Gastroesophageal sphincter (tissue), 4 donors: ENCODE results near the gene CRHR2. TPM values are rescaled to one million over a fixed set of nuclear protein-coding genes. Genes with fewer than 3 reads are reported as not detected.

Experiments used
- ATAC-seq: fragments of 150-250 bp; one replicate; pipeline ENCODE4 v1.9.1; 2016; ENCODE audit warnings: mild to moderate bottlenecking, moderate library complexity
- H3K27ac ChIP-seq, 4 donors: fragments of 200-600 bp; sonication (generic) in 3 of 4; 1 replicate in 3 of 4; 2 replicates in 1 of 4; pipeline ENCODE4 v1.5.1; 2016 to 2019
- H3K27me3 ChIP-seq: fragments of 200-600 bp; sonication (generic); one replicate; pipeline ENCODE4 v1.5.1; 2019
- H3K36me3 ChIP-seq, 2 donors: fragments of 200-600 bp; sonication (generic); one replicate each; pipeline ENCODE4 v1.5.1; 2019; ENCODE audit warnings: control low read depth in 1 of 2
- H3K4me1 ChIP-seq, 3 donors: fragments of 200-600 bp; sonication (generic); 1 replicate in 2 of 3; 2 replicates in 1 of 3; pipeline ENCODE4 v1.5.1; 2016 to 2019; ENCODE audit warnings: control low read depth in 2 of 3
- H3K4me3 ChIP-seq, 2 donors: fragments of 200-600 bp; sonication (generic); one replicate each; pipeline ENCODE4 v1.5.1; 2019; ENCODE audit warnings: mild to moderate bottlenecking in 1 of 2, moderate library complexity in 1 of 2
- H3K9me3 ChIP-seq, 3 donors: fragments of 200-600 bp; sonication (generic); one replicate each; pipeline ENCODE4 v1.5.1; 2017 to 2019; ENCODE audit warnings: control low read depth in 2 of 3
- EP300 ChIP-seq: sonication (generic); formaldehyde crosslinking; IDR thresholded peaks from one replicate; pipeline ENCODE4 v1.6.1; 2017; ENCODE audit warnings: antibody characterized with exemption, mild to moderate bottlenecking
- POLR2A ChIP-seq, 2 donors: fragments of 450-650 bp; IDR thresholded peaks; one replicate each; pipeline ENCODE4 v1.6.1; 2017; ENCODE audit warnings: antibody characterized with exemption in 2 of 2, mild to moderate bottlenecking in 2 of 2, moderate library complexity in 1 of 2
- POLR2AphosphoS5 ChIP-seq: sonication (generic); formaldehyde crosslinking; IDR thresholded peaks from one replicate; pipeline ENCODE4 v1.6.1; 2017; ENCODE audit warnings: antibody characterized with exemption
- WGBS, 2 donors: methylation state at CpG; one replicate each; pipeline ENCODE4 v1.1.5; 2018; ENCODE audit warnings: low coverage in 1 of 2; 5-methylcytosine and 5-hydroxymethylcytosine counted together
- total RNA-seq, 4 donors: library from RNA; depleted of rRNA; stranded (reverse); fragments of >200 nt; gene quantifications; one replicate each; pipeline ENCODE4 v1.1.0, GENCODE V29; 2016
- TF ChIP-seq, protein P1 (sequence below), 4 experiments: fragments of 200-600 bp in 2 of 4; fragments of 450-650 bp in 2 of 4; sonication (generic) in 1 of 4; IDR thresholded peaks; one replicate each; pipeline ENCODE4 v1.5.1; 2017 to 2019; ENCODE audit warnings: antibody characterized with exemption in 4 of 4, mild to moderate bottlenecking in 2 of 4, moderate library complexity in 2 of 4

Gene CRHR2
- total RNA-seq, 4 donors from 2014 or later: 0.15 to 0.77 (median 0.47) TPM; not detected in 1

DNA sequence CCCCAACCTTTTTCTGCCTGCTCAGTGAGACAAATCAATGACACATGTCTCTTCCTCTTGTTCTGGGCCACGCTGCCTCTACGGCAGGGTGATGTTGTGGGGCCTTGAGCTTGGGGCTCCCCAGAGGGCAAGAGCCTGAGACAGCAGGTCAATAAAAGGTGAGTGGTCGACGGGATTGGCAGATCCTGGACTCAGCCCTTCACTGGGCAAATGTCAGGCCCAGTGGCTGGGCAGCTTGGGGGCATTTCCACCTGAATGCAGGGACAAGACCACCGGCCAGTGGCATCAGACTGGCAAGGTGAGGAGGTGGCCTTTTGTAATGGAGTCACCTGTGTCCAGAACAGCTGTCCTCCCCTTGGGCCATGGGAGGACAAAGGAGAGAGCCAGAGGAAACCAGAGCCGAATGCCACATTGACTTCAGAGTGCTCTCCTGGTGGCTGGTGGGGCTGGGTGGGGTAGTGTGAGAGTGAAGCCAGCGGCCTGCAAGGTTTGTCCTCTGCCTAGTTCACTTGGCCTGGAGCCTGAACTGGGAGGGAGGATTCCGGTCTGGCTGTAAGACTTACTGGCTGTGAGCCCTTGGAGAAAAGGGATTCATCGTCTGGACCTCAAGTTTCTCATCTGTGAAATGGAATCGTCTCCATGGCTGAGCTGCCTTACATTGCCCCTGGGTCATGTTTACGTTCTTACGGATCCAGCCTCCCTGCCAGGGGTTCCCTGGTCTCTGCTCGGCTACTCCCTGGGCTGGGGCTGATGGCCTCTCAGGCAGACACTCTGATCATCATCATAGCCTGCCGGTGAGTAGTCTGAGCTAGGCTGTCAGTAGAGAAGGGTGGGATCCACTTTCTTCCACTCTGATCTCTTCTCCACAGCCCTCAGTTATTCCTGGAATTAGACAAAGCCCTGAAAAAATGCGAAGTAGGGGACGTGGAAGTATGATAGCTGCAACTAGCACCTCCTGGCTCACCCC is 25.4 kb upstream of the CRHR2 start:
- Histone ChIP-seq H3K4me1 (peaks cover 0 to 20% (median 6%) of the 10 kb centered on the region in 3 donors), H3K27ac (peak overlapping the region in 2 of 4 donors; percentile 63), H3K9me3 (no peaks in the 10 kb centered on the region), H3K27me3 (no peaks in the 10 kb centered on the region), H3K36me3 (no peaks in the 10 kb centered on the region), H3K4me3 (no peak overlapping the region)
- no peak for TF ChIP-seq POLR2AphosphoS5
- TF ChIP-seq POLR2A (IDR thresholded peaks at IDR 0.05): no peak
- TF ChIP-seq, protein P1, sequence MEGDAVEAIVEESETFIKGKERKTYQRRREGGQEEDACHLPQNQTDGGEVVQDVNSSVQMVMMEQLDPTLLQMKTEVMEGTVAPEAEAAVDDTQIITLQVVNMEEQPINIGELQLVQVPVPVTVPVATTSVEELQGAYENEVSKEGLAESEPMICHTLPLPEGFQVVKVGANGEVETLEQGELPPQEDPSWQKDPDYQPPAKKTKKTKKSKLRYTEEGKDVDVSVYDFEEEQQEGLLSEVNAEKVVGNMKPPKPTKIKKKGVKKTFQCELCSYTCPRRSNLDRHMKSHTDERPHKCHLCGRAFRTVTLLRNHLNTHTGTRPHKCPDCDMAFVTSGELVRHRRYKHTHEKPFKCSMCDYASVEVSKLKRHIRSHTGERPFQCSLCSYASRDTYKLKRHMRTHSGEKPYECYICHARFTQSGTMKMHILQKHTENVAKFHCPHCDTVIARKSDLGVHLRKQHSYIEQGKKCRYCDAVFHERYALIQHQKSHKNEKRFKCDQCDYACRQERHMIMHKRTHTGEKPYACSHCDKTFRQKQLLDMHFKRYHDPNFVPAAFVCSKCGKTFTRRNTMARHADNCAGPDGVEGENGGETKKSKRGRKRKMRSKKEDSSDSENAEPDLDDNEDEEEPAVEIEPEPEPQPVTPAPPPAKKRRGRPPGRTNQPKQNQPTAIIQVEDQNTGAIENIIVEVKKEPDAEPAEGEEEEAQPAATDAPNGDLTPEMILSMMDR (IDR thresholded peaks at IDR 0.05): no peak
- no peak for TF ChIP-seq EP300
- 57 to 90% methylated on average over 2 to 9 of the region's 16 CpGs for WGBS, 2 donors
- peak; percentile 46 for ATAC-seq

DNA sequence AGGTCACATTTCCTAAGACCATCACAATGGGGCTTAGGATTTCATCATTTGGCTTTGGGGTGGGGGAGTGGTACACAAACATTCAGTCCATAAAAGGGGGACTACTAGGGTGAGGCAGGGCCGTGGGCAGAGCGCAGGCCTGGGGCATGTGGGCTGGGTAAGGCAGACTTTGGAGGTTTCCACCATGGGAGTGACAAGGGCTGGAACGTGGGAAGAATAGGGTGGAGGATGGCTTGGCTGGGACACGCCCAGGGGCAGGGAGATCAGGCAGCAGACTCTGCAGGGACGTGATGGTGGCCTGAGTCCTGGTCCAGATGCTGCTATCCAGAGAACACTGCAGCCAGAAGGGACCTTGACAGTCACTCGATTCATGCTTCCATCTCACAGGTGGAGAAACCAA is 24.7 kb upstream of the CRHR2 start:
- no peak for TF ChIP-seq POLR2AphosphoS5
- no peak for ATAC-seq
- H3K27me3 ChIP-seq: no peaks in the 10 kb centered on the region
- 56 to 78% methylated on average over 4 to 6 of the region's 6 CpGs for WGBS, 2 donors
- no peaks in the 10 kb centered on the region for H3K36me3 ChIP-seq
- H3K27ac ChIP-seq: peak overlapping the region in 2 of 4 donors; percentile 63
- no peaks in the 10 kb centered on the region for H3K9me3 ChIP-seq
- H3K4me3 ChIP-seq: no peak overlapping the region
- peaks cover 0 to 20% (median 6%) of the 10 kb centered on the region in 3 donors for H3K4me1 ChIP-seq

DNA sequence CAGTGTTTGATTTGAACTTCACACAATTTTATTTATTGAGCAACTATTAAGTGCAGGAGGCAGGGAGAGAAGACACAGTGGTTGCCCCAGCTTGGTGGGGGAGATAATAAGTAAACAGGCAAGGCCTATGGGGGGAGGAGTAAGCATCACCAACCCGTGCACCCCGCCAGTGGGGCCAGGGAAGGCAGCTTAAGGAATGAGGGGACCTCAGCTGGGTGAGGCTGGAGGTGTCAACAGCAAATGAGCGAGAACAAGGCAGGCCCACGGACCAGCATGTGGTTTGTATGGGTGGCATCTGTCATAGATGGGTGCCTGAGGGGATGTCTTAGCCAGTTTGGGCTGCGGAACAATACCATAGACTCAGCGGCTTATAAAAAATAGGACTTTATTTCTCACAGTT is 24.1 kb upstream of the CRHR2 start:
- no peak for ATAC-seq
- no peaks in the 10 kb centered on the region for H3K36me3 ChIP-seq
- H3K4me3 ChIP-seq: no peak overlapping the region
- 90 to 92% methylated on average over 4 to 6 of the region's 6 CpGs for WGBS, 2 donors
- TF ChIP-seq EP300 (no peak), POLR2AphosphoS5 (no peak), POLR2A (IDR thresholded peaks at IDR 0.05) (no peak)
- TF ChIP-seq, protein P1 (IDR thresholded peaks at IDR 0.05): no peak
- peaks cover 0 to 20% (median 6%) of the 10 kb centered on the region in 3 donors for H3K4me1 ChIP-seq
- H3K9me3 ChIP-seq: no peaks in the 10 kb centered on the region
- H3K27ac ChIP-seq: peak overlapping the region in 1 of 4 donors; percentile 63
- H3K27me3 ChIP-seq: no peaks in the 10 kb centered on the region

DNA sequence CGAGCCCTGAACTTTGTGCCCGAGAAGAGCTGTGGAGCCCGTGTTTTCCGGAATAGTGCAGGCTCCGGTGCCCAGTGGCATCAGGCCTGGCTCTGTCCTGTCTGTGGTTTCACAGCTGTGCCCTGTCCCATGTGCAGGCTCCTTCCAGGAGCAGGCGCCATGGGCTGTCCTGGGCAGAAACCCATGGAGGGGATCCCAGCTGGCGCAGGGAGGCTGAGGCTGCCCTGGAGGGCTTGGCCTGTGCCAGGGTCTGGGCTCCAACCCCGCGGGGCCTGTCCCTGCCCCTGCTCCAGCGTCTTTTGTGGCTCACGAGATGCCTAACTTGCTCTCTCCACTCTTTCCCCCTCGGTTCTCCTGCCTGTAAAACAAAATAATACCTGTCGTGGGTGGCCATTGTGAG is 23.3 kb upstream of the CRHR2 start:
- no peak for ATAC-seq
- Histone ChIP-seq H3K9me3 (no peaks in the 10 kb centered on the region), H3K27ac (no peak overlapping the region), H3K36me3 (no peaks in the 10 kb centered on the region), H3K4me1 (peaks cover 0 to 20% (median 6%) of the 10 kb centered on the region in 3 donors), H3K4me3 (no peak overlapping the region), H3K27me3 (no peaks in the 10 kb centered on the region)
- TF ChIP-seq, protein P1 (IDR thresholded peaks at IDR 0.05): no peak
- TF ChIP-seq EP300 (no peak), POLR2AphosphoS5 (no peak), POLR2A (IDR thresholded peaks at IDR 0.05) (no peak)
- WGBS, 2 donors: 78 to 90% methylated on average over 4 of the region's 13 CpGs

DNA sequence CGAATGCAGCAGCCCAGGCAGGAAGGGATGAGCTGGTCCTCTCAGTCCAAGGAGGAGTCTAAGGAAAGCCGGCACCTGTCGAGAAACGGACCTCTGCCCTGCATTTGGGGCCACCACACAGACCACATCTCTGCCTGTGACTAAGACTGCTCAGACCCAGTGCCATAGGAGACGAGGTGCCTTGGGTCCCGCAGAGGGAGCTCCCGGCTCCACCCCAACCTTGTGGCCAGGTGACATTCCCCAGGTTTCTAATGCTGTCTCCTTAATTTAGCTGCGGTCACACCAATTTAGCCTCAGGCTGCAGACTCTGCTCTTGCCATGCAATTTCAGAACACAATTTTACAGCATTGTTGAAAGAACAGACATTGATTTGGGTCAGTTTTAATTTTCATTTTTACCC is 22.8 kb upstream of the CRHR2 start:
- Histone ChIP-seq H3K27ac (no peak overlapping the region), H3K4me3 (no peak overlapping the region), H3K9me3 (no peaks in the 10 kb centered on the region), H3K36me3 (no peaks in the 10 kb centered on the region), H3K4me1 (peaks cover 0 to 24% (median 7%) of the 10 kb centered on the region in 3 donors), H3K27me3 (peaks cover 1% of the 10 kb centered on the region)
- whole genome bisulfite sequencing, 2 donors: 85 to 89% methylated on average over 6 to 7 of the region's 8 CpGs
- TF ChIP-seq POLR2A (IDR thresholded peaks at IDR 0.05) (no peak), EP300 (no peak), POLR2AphosphoS5 (no peak)
- TF ChIP-seq, protein P1 (IDR thresholded peaks at IDR 0.05): no peak
- no peak for ATAC-seq
